DND-41 (cell line): ENCODE measurements around the gene BRINP3.

Source experiments
- CTCF ChIP-seq: IDR thresholded peaks from 2 replicates; pipeline ENCODE4 v1.5.1; 2012; ENCODE audit warnings: borderline replicate concordance, low read length, moderate library complexity, mild to moderate bottlenecking; ENCODE audit not compliant: poor library complexity, severe bottlenecking; ENCODE audit errors: extremely low read depth
- EZH2 ChIP-seq: IDR thresholded peaks from 3 replicates; pipeline ENCODE4 v1.6.1; 2012; ENCODE audit warnings: borderline replicate concordance, low read depth, mild to moderate bottlenecking, moderate library complexity, low read length, inconsistent platforms; ENCODE audit not compliant: severe bottlenecking

GRCh38 chr1:190479516-190479915 is 1.9 kb upstream of the BRINP3 start:
- TF ChIP-seq CTCF (no peak), EZH2 (no peak)
